HUES64 (cell line): ENCODE results near the gene LPXN. TPM values are rescaled to one million over a fixed set of nuclear protein-coding genes. Genes with fewer than 3 reads are reported as not detected.

Source experiments
- H3K27ac ChIP-seq: 2 replicates; pipeline ENCODE4 v1.7.0; 2013; ENCODE audit warnings: low read depth, low read length, inconsistent platforms
- H3K27me3 ChIP-seq: 2 replicates; pipeline ENCODE4 v1.6.1; 2013; ENCODE audit warnings: mild to moderate bottlenecking, low read length; ENCODE audit not compliant: insufficient read depth
- H3K36me3 ChIP-seq: 2 replicates; pipeline ENCODE4 v1.6.1; 2013; ENCODE audit warnings: mild to moderate bottlenecking, low read length; ENCODE audit not compliant: insufficient read depth
- H3K4me1 ChIP-seq: 2 replicates; pipeline ENCODE4 v1.6.1; 2013; ENCODE audit warnings: mild to moderate bottlenecking, low read length, moderate library complexity; ENCODE audit not compliant: insufficient read depth
- H3K4me3 ChIP-seq: 2 replicates; pipeline ENCODE4 v1.5.1; 2013; ENCODE audit warnings: mild to moderate bottlenecking, low read length, moderate library complexity
- H3K9ac ChIP-seq: 2 replicates; pipeline ENCODE4 v1.6.1; 2013; ENCODE audit warnings: mild to moderate bottlenecking, low read depth, low read length
- H3K9me3 ChIP-seq: 2 replicates; pipeline ENCODE4 v1.6.1; 2013; ENCODE audit warnings: low read depth, low read length; ENCODE audit not compliant: insufficient read depth
- WGBS: fragments of 150-250, 120-280 bp; methylation state at CpG from one replicate; pipeline ENCODE4 v1.1.7; 2013; ENCODE audit warnings: missing lambda C conversion rate; 5-methylcytosine and 5-hydroxymethylcytosine counted together
- polyA plus RNA-seq, 2 experiments: library from polyadenylated mRNA; stranded (reverse); fragments of 50-300 nt; gene quantifications; one replicate each; pipeline ENCODE4 v1.2.3, GENCODE V29; 2013

LPXN gene
- 1.1 TPM for polyA plus RNA-seq (2013, experiment 1 of 2)
- 1.7 TPM for polyA plus RNA-seq (2013, experiment 2 of 2)

DNA sequence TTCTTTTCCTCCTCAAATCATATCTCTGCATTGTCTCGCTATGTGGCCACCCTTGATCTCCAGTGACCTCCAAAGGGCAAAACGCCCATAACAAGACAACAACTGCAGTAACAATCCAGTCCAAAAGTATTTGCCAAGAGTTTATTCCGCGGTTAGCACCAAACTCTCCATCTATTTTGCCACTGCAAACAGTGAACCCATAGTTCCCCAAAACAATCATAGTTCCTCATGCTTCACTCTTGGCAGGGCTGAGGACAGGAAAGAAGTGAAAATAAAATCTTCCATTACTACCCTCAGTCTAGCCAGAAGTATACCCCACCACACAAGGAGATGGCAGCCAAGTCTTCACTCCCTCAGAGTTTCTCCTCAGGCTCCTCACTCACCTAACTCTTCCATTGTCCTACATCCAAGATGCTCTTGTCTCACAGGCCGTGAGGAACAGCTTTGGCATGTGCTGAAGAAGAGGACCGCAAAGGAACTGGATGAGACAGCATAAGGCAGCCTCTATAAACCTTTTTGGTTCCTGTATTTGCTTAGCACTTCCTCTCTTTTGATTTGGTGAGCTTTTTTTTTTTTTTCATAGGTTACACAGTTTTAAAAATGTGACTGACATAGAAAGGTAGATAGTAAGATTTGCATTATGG lies at the start of gene LPXN:
TSS of gene LPXN (minus strand) at position 480 of the 644 bp plus-strand sequence. CDS start at position 396, 84 bp downstream.
- Histone ChIP-seq H3K4me3 (peak within 1 kb of the TSS; percentile 94; the same call in 1 of the 2 replicates), H3K36me3 (no peaks in the 10 kb centered on the region; the same call in 1 of the 2 replicates), H3K27me3 (no peaks in the 10 kb centered on the region), H3K9me3 (no peaks in the 10 kb centered on the region), H3K9ac (peak within 1 kb of the TSS; percentile 99), H3K4me1 (peaks cover 13% of the 10 kb centered on the region), H3K27ac (peak within 1 kb of the TSS; percentile 44; the same call in 1 of the 2 replicates)
- 96% methylated on average over 6 of the region's 6 CpGs for WGBS

DNA sequence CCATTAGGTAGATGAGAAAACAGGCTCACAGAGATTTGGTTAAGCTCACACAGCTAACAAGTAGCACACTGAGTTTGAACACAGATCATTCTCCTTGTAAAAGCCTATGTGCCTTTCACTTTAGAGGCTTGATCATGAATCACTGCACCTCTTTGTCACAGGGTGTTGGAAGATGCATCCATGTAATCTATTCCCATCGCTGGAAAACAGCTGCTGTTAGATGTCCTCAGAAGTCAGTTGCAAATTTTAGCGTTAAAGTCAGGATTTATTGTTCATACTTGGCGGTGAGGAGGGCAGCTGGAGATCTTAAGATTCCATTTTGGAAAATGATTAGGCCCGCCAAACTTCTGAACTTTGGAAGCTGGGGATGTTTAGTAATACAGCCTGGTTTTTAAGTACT lies 49.4 kb upstream of the LPXN start:
- Histone ChIP-seq H3K27me3 (no peaks in the 10 kb centered on the region), H3K9me3 (no peaks in the 10 kb centered on the region), H3K4me1 (peaks cover 8% of the 10 kb centered on the region; the same call in 1 of the 2 replicates), H3K36me3 (peaks cover 60% of the 10 kb centered on the region), H3K9ac (no peak overlapping the region), H3K4me3 (no peak overlapping the region), H3K27ac (no peak overlapping the region)
- WGBS: 95% methylated on average over 4 of the region's 4 CpGs

DNA sequence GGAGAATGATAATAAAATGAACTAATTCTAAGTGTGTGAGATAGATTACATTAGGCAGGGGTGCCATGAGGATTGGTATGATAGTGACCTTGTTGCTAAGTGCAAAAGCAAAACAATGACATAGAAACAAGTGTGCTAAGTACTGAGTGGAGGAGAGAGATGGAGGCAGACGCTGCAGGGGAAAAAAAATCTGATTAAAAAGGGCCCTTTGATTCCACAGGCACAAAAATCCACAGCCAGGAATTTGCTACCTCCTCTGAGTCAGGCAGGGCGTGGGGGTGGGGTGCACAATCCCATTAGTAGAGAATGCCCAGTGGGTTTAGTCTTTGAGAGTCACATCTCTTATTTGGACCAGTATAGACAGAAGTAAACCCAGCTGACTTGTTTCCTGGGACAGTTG lies 46.7 kb upstream of the LPXN start, which contains the start of gene CNTF:
TSS of gene CNTF (plus strand) at position 322 of the 400 bp plus-strand sequence. CDS start 88 bp downstream, outside the sequence.
- Histone ChIP-seq H3K27me3 (no peaks in the 10 kb centered on the region), H3K27ac (no peak within 1 kb of the TSS), H3K9ac (no peak within 1 kb of the TSS), H3K4me3 (no peak within 1 kb of the TSS), H3K9me3 (no peaks in the 10 kb centered on the region), H3K36me3 (peaks cover 87% of the 10 kb centered on the region), H3K4me1 (peaks cover 8% of the 10 kb centered on the region; the same call in 1 of the 2 replicates)
- WGBS: 100% methylated on average over 2 of the region's 2 CpGs

DNA sequence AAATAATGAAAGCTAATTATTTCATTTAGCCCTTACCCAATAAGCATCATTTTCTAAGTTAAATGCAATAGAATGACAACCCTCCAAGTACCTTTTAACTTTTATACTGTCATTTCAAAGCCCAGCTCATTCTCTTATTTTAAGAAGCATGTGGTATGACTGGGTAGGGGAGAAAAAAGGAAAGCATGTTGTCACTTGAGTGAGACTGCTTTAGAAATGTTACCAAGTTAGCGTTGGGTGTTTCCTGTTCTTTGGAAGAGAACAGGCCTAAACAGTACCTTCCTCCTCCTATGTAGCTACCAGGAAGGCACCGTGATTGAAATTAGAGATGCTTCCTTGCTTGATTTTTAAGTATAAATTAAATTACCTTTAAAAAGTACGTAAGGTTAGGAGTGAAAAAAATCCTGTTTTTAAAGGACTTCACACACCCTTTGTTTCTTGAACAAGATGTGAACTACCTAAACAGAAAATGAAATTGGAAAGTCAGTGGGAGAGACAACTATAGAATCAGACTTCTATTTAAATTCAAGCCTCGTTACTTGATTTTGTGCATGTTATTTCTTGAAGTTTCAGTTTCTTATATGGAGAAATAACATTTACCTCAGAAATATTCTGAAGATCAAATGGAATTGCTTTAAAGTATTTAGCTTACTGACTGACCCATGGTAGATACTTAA lies 46.1 kb upstream of the LPXN start:
- Histone ChIP-seq H3K27me3 (no peaks in the 10 kb centered on the region), H3K9ac (no peak overlapping the region), H3K27ac (no peak overlapping the region), H3K9me3 (no peaks in the 10 kb centered on the region), H3K4me1 (peaks cover 8% of the 10 kb centered on the region; the same call in 1 of the 2 replicates), H3K36me3 (peaks cover 93% of the 10 kb centered on the region), H3K4me3 (no peak overlapping the region)
- WGBS: 78% methylated on average over 1 of the region's 4 CpGs

DNA sequence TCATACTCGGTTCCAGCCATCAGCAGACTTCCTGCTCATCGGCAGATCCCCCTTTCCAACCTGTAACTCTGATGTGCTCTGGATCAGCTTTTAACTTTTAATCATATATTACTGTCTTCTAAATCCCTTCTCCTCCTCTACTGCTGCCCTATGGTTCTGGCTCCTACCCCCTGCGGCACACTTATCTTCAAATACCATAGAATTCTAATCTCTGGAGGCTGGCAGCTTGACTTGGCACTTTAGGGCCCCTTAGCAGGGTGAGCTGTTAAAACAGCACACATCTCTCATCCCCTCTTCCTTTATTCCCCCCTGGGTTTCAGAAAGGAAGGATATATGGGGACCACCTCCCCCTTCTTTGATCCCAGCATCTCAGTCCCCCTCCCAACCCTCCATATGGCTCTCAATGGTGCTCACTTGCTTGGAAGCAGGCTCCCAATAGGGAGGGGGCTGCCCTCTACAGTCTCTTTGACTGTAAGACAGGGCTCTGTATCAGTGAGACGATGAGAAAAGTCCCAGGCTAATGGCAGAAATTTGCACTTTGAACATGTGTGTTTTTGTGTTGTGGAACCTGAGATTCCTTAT lies 42.4 kb upstream of the LPXN start:
- WGBS: 92% methylated on average over 4 of the region's 4 CpGs
- no peaks in the 10 kb centered on the region for H3K9me3 ChIP-seq
- no peak overlapping the region for H3K27ac ChIP-seq
- peaks cover 100% of the 10 kb centered on the region for H3K36me3 ChIP-seq
- no peaks in the 10 kb centered on the region for H3K4me1 ChIP-seq
- H3K9ac ChIP-seq: no peak overlapping the region
- no peak overlapping the region for H3K4me3 ChIP-seq
- no peaks in the 10 kb centered on the region for H3K27me3 ChIP-seq

DNA sequence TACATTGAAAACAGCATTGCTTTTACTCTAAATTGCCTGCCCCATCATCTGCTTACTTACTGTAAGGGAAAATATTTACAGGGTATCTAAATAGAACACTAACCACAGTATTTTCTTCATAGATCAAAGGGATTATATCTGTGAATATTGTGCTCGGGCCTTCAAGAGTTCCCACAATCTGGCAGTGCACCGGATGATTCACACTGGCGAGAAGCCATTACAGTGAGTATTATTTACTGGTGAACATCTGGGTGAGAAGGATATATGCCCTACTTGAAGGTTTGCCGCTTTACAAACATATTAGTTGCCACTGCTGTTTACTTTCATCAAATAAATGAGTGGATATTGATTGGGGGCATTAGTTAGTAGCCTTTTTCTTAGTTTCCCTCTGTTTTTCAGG lies 40.9 kb upstream of the LPXN start:
- Histone ChIP-seq H3K4me1 (no peaks in the 10 kb centered on the region), H3K27me3 (no peaks in the 10 kb centered on the region), H3K4me3 (no peak overlapping the region), H3K9ac (no peak overlapping the region), H3K36me3 (peaks cover 100% of the 10 kb centered on the region), H3K27ac (no peak overlapping the region), H3K9me3 (no peaks in the 10 kb centered on the region)
- WGBS: 94% methylated on average over 4 of the region's 4 CpGs

DNA sequence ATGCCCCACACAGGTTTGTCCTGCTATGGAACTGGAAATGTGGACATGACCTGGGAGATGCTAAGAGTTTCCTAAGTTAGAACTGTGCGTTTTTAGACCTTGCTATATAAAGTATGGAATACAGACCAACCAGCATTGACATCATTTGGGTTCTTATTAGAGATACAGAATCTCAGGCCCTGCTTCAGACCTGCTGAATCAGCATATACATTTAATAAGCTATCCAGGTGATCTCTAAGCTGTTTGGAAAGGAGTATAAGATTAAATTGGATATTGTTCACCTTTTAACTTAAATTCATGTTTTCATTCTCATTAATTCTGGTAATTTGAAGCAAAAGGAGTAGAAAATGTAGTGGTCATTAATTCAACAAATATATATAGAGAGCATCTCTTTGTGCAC lies 39.9 kb upstream of the LPXN start:
- Histone ChIP-seq H3K4me1 (no peaks in the 10 kb centered on the region), H3K9me3 (no peaks in the 10 kb centered on the region), H3K27ac (no peak overlapping the region), H3K4me3 (no peak overlapping the region), H3K27me3 (no peaks in the 10 kb centered on the region), H3K36me3 (peaks cover 100% of the 10 kb centered on the region), H3K9ac (no peak overlapping the region)
- 100% methylated on average over 1 of the region's 1 CpG for WGBS

DNA sequence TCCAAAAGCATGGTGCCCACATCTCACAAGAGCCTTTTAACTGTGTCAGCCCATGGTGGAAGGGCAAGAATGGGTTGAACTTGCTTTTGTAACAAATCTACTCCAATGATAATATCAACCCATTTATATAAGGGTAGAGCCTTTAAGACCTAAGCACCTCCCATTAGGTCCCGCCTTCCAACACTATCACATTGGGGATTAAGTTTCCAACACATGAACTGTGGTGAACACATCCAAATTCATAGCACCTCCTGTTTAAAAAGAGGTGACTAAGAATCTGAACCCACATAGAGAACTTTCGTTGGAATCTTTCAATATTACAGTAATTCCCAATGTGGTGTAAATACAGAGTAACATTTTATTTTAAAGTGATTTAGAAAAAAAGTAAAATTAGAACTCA lies 37.6 kb upstream of the LPXN start:
- Histone ChIP-seq H3K4me1 (no peaks in the 10 kb centered on the region), H3K27me3 (no peaks in the 10 kb centered on the region), H3K9ac (no peak overlapping the region), H3K36me3 (peaks cover 93% of the 10 kb centered on the region), H3K9me3 (no peaks in the 10 kb centered on the region), H3K4me3 (no peak overlapping the region), H3K27ac (no peak overlapping the region)
- 93% methylated on average over 2 of the region's 2 CpGs for WGBS

DNA sequence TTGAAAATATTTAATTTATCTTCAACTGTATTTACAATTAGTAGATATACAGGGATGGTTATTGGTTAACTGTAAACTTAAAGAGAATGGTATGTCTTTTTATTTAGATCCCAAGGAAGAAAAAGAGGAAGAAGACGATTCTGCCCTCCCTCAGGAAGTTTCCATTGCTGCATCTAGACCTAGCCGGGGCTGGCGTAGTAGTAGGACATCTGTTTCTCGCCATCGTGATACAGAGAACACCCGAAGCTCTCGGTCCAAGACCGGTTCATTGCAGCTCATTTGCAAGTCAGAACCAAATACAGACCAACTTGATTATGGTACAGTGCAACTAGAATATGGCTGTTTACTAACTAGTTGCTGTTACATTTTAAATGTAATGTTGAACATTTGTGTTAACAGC lies 34.1 kb upstream of the LPXN start:
- H3K36me3 ChIP-seq: peaks cover 58% of the 10 kb centered on the region
- no peaks in the 10 kb centered on the region for H3K27me3 ChIP-seq
- 96% methylated on average over 8 of the region's 8 CpGs for WGBS
- no peak overlapping the region for H3K27ac ChIP-seq
- H3K9me3 ChIP-seq: no peaks in the 10 kb centered on the region
- H3K9ac ChIP-seq: no peak overlapping the region
- peaks cover 5% of the 10 kb centered on the region; the same call in 1 of the 2 replicates for H3K4me1 ChIP-seq
- no peak overlapping the region for H3K4me3 ChIP-seq

DNA sequence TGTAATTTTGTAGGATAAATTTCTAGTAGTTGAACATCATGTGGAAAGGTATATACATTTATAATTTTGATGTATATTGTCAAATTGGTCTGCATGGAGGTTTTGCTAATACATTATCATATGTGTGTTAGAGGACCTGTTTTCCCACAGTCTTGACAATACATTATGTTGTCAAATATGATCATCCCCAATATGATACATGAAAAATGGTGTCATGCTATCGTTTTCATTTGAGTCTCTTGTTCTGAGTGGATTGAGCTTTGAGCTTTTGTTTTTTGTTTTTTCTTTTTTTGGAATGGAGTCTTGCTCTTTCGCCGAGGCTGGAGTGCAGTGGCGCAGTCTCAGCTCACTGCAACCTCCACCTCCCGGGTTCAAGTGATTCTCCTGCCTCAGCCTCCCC lies 32.7 kb upstream of the LPXN start:
- no peak overlapping the region for H3K4me3 ChIP-seq
- H3K4me1 ChIP-seq: peaks cover 5% of the 10 kb centered on the region; the same call in 1 of the 2 replicates
- H3K9me3 ChIP-seq: no peaks in the 10 kb centered on the region
- no peak overlapping the region for H3K9ac ChIP-seq
- no peaks in the 10 kb centered on the region for H3K27me3 ChIP-seq
- H3K27ac ChIP-seq: no peak overlapping the region
- 97% methylated on average over 5 of the region's 5 CpGs for WGBS
- H3K36me3 ChIP-seq: peaks cover 44% of the 10 kb centered on the region
